Aorta (tissue), 4 donors: ENCODE data around the gene ZNF722. TPM values are rescaled to one million over a fixed set of nuclear protein-coding genes. Genes with fewer than 3 reads are reported as not detected.

Experiments used
- polyA plus RNA-seq, 2 donors: library from polyadenylated mRNA; stranded (reverse); fragments of 200-250 nt; gene quantifications; one replicate each; pipeline ENCODE4 v1.2.3, GENCODE V29; 2013
- total RNA-seq, 2 donors: library from RNA; stranded (reverse); fragmentation: NEBNext Ultra II Directional; extraction: Animal tissue kit (Norgen Biotek cat#: 25700); gene quantifications; one replicate each; pipeline ENCODE4 v1.2.1, GENCODE V29; 2021
- donor health status: healthy with polysubstance abuse.
- donor health status: Bipolar disorder and iron deficiency.
- donor health status: DM: no; HTN: no; CAD: no.
- donor health status: DM: yes; HTN: yes; CAD: no.

The ZNF722 gene
- total and polyA plus RNA-seq, 4 donors: not detected

Other genes starting within 250 kb of the ZNF722 start
- gene ZNF727, start 46.6 kb downstream of the ZNF722 start, total RNA-seq: 1 to 10 TPM; 5.6 to 6.3 TPM
- gene ZNF727, start 46.6 kb downstream of the ZNF722 start, polyA plus RNA-seq: 1 to 10 TPM in 1 of 2 donors, not detected in 1; 1.1 TPM
- gene ZNF735, start 208.4 kb downstream of the ZNF722 start, total RNA-seq: not detected
- gene ZNF735, start 208.4 kb downstream of the ZNF722 start, polyA plus RNA-seq: not detected
- not detected for gene ZNF679, start 229.6 kb downstream of the ZNF722 start, total RNA-seq
- not detected for gene ZNF679, start 229.6 kb downstream of the ZNF722 start, polyA plus RNA-seq